H1 (cell line): ENCODE results near the gene MBD3L2B. TPM values are rescaled to one million over a fixed set of nuclear protein-coding genes. Genes with fewer than 3 reads are reported as not detected.

Experiments used
- CTCF ChIA-PET: fragments of 300-600 bp; sonication (Branson Sonifier 250); formaldehyde crosslinking; loops from one replicate; lab custom pipeline; 2021; ENCODE audit not compliant: partially characterized antibody; lab: Charles Lee
- POLR2A ChIA-PET: fragments of 300-600 bp; sonication (Branson Sonifier 250); formaldehyde crosslinking; loops from one replicate; lab custom pipeline; 2021; ENCODE audit warnings: inconsistent platforms; ENCODE audit not compliant: partially characterized antibody; lab: Charles Lee
- DNase-seq, 2 experiments: peaks; one replicate each; pipeline versions ENCODE4 v3.0.0 to v3.0.0-alpha.2; 2010 to 2022; ENCODE audit warnings: low spot score in 2 of 2, low read depth in 1 of 2, mixed read lengths in 1 of 2
- FAIRE-seq: peaks from 2 replicates; lab custom pipeline; 2011; peaks lifted over from hg19 to GRCh38; lab: Jason Lieb, UNC
- H2AFZ ChIP-seq: 2 replicates; pipeline ENCODE4 v1.8.1; 2012; ENCODE audit warnings: low read length, inconsistent platforms
- H2AK5ac ChIP-seq: 2 replicates; pipeline ENCODE4 v1.6.1; 2013; ENCODE audit warnings: low read depth, low read length
- H2BK120ac ChIP-seq: replicated peaks from 2 replicates; pipeline ENCODE3; 2013; ENCODE audit warnings: low read depth, low read length, inconsistent platforms
- H2BK12ac ChIP-seq: 2 replicates; pipeline ENCODE4 v1.6.1; 2013; ENCODE audit warnings: low read depth, low read length
- H2BK15ac ChIP-seq: 2 replicates; pipeline ENCODE4 v1.6.1; 2013; ENCODE audit warnings: low read length
- H2BK20ac ChIP-seq: 2 replicates; pipeline ENCODE4 v1.6.1; 2013; ENCODE audit warnings: low read length
- H2BK5ac ChIP-seq: 2 replicates; pipeline ENCODE4 v1.6.1; 2013; ENCODE audit warnings: low read depth, low read length
- H3K14ac ChIP-seq: 2 replicates; pipeline ENCODE4 v1.6.1; 2013; ENCODE audit warnings: inconsistent platforms; ENCODE audit not compliant: insufficient read length
- H3K18ac ChIP-seq: 2 replicates; pipeline ENCODE4 v1.6.1; 2013; ENCODE audit warnings: low read length; ENCODE audit errors: extremely low read depth
- H3K23ac ChIP-seq: 2 replicates; pipeline ENCODE4 v1.6.1; 2013; ENCODE audit warnings: inconsistent platforms; ENCODE audit not compliant: insufficient read length
- H3K23me2 ChIP-seq: 2 replicates; pipeline ENCODE4 v1.6.1; 2013; ENCODE audit warnings: low read depth, low read length
- H3K27ac ChIP-seq: 2 replicates; pipeline ENCODE4 v1.6.1; 2011; ENCODE audit warnings: low read depth, low read length, inconsistent platforms
- H3K27me3 ChIP-seq, 4 experiments: replicated peaks in 1 of 4; 1 replicate in 1 of 4; 2 replicates in 3 of 4; pipeline versions ENCODE4 v1.6.1 to v1.8.1; 2011 to 2013; ENCODE audit warnings: low read length in 3 of 4, mild to moderate bottlenecking in 3 of 4, inconsistent platforms in 2 of 4, mixed read lengths in 2 of 4, moderate library complexity in 1 of 4; ENCODE audit not compliant: control insufficient read depth in 3 of 4, insufficient read depth in 3 of 4; ENCODE audit errors: extremely low read depth in 1 of 4
- H3K36me3 ChIP-seq, 4 experiments: 2 replicates each; pipeline versions ENCODE4 v1.6.1 to v1.8.1; 2011 to 2013; ENCODE audit warnings: mild to moderate bottlenecking in 4 of 4, low read length in 3 of 4, moderate library complexity in 2 of 4, control low read depth in 1 of 4, inconsistent platforms in 1 of 4; ENCODE audit not compliant: insufficient read depth in 4 of 4, control insufficient read depth in 2 of 4
- H3K4ac ChIP-seq: replicated peaks from 2 replicates; pipeline ENCODE3; 2013; ENCODE audit warnings: low read length, low read depth, mixed read lengths, inconsistent platforms; ENCODE audit not compliant: insufficient read length
- H3K4me1 ChIP-seq, 4 experiments: replicated peaks in 1 of 4; 1 replicate in 1 of 4; 2 replicates in 3 of 4; pipeline versions ENCODE4 v1.6.1 to v1.8.1; 2011 to 2013; ENCODE audit warnings: low read length in 3 of 4, inconsistent platforms in 2 of 4, mixed read lengths in 1 of 4; ENCODE audit not compliant: insufficient read depth in 4 of 4, control insufficient read depth in 3 of 4
- H3K4me2 ChIP-seq, 2 experiments: 2 replicates each; pipeline versions ENCODE4 v1.6.1 to v1.8.1; 2011 to 2013; ENCODE audit warnings: low read depth in 2 of 2, low read length in 2 of 2, control low read depth in 1 of 2, inconsistent platforms in 1 of 2, mild to moderate bottlenecking in 1 of 2; ENCODE audit not compliant: insufficient read depth in 1 of 2
- H3K4me3 ChIP-seq, 4 experiments: fragments of 200-600, 300-600 bp in 1 of 4; sonication (generic), shearing (Covaris generic), sonication (Bioruptor Twin) in 1 of 4; 2 replicates each; pipeline versions ENCODE4 v1.5.1 to v1.8.1; 2011 to 2016; ENCODE audit warnings: low read length in 4 of 4, low read depth in 3 of 4, control low read depth in 2 of 4, inconsistent platforms in 2 of 4, mild to moderate bottlenecking in 2 of 4, mixed read lengths in 1 of 4, moderate library complexity in 1 of 4; ENCODE audit not compliant: insufficient read depth in 2 of 4; ENCODE audit errors: extremely low read depth in 1 of 4
- H3K56ac ChIP-seq: replicated peaks from 2 replicates; pipeline ENCODE3; 2013; ENCODE audit warnings: low read depth, mild to moderate bottlenecking, mixed read lengths, low read length, inconsistent platforms; ENCODE audit not compliant: insufficient read length
- H3K79me1 ChIP-seq: 2 replicates; pipeline ENCODE4 v1.6.1; 2013; ENCODE audit warnings: low read depth, low read length, control low read depth
- H3K79me2 ChIP-seq, 2 experiments: 2 replicates each; pipeline versions ENCODE4 v1.6.1 to v1.8.1; 2012 to 2013; ENCODE audit warnings: low read length in 2 of 2, mild to moderate bottlenecking in 2 of 2, inconsistent platforms in 1 of 2; ENCODE audit not compliant: insufficient read depth in 2 of 2, control insufficient read depth in 1 of 2
- H3K9ac ChIP-seq, 4 experiments: replicated peaks in 1 of 4; 1 replicate in 1 of 4; 2 replicates in 3 of 4; pipeline versions ENCODE4 v1.6.1 to v1.8.1; 2011 to 2013; ENCODE audit warnings: low read depth in 3 of 4, low read length in 3 of 4, control low read depth in 2 of 4, mild to moderate bottlenecking in 2 of 4, moderate library complexity in 2 of 4, inconsistent platforms in 1 of 4; ENCODE audit errors: extremely low read depth in 1 of 4
- H3K9me3 ChIP-seq, 2 experiments: 2 replicates each; pipeline versions ENCODE4 v1.6.1 to v1.8.1; 2012 to 2013; ENCODE audit warnings: mild to moderate bottlenecking in 2 of 2, moderate library complexity in 2 of 2, control low read depth in 1 of 2, inconsistent platforms in 1 of 2, low read depth in 1 of 2, low read length in 1 of 2, mixed read lengths in 1 of 2; ENCODE audit not compliant: insufficient read depth in 2 of 2
- H4K20me1 ChIP-seq, 2 experiments: replicated peaks in 1 of 2; 2 replicates each; pipeline versions ENCODE3 to v1.8.1; 2011 to 2013; ENCODE audit warnings: inconsistent platforms in 2 of 2, low read length in 2 of 2, mild to moderate bottlenecking in 1 of 2; ENCODE audit not compliant: insufficient read depth in 2 of 2, control insufficient read depth in 1 of 2
- H4K5ac ChIP-seq: 2 replicates; pipeline ENCODE4 v1.6.1; 2013; ENCODE audit warnings: low read length, low read depth, mixed read lengths, inconsistent platforms; ENCODE audit not compliant: insufficient read length
- H4K8ac ChIP-seq: 2 replicates; pipeline ENCODE4 v1.8.0; 2013; ENCODE audit warnings: mild to moderate bottlenecking, moderate library complexity, low read length, inconsistent platforms; ENCODE audit not compliant: insufficient read depth; ENCODE audit errors: extremely low read depth
- H4K91ac ChIP-seq: replicated peaks from 2 replicates; pipeline ENCODE3; 2013; ENCODE audit warnings: low read length, mixed read lengths, inconsistent platforms; ENCODE audit not compliant: insufficient read length
- BCL11A ChIP-seq, 2 experiments: IDR thresholded peaks; one replicate each; pipeline ENCODE4 v1.6.1; 2011; ENCODE audit warnings: low read depth in 2 of 2, low read length in 2 of 2, mild to moderate bottlenecking in 2 of 2
- CHD2 ChIP-seq: IDR thresholded peaks from 2 replicates; pipeline ENCODE4 v1.6.1; 2012; ENCODE audit warnings: low read length, improper control_type of control experiment
- FOSL1 ChIP-seq: IDR thresholded peaks from 2 replicates; pipeline ENCODE4 v1.6.1; 2011; ENCODE audit warnings: mild to moderate bottlenecking, low read depth, low read length, moderate library complexity; ENCODE audit not compliant: insufficient read depth
- HDAC2 ChIP-seq, 2 experiments: fragments of 300-600 bp in 1 of 2; sonication (generic) in 1 of 2; IDR thresholded peaks; 2 replicates each; pipeline ENCODE4 v1.6.1; 2011 to 2012; ENCODE audit warnings: low read depth in 2 of 2, low read length in 2 of 2, mild to moderate bottlenecking in 2 of 2, moderate library complexity in 2 of 2, borderline replicate concordance in 1 of 2, inconsistent platforms in 1 of 2
- HDAC6 ChIP-seq: IDR thresholded peaks from one replicate; pipeline ENCODE4 v1.7.1; 2012; ENCODE audit warnings: low read depth, mild to moderate bottlenecking, inconsistent platforms, low read length, moderate library complexity
- RNF2 ChIP-seq: fragments of 200-900, 300-1000 bp; sonication (generic); IDR thresholded peaks from 2 replicates; pipeline ENCODE4 v1.7.1; 2016; ENCODE audit warnings: borderline replicate concordance, low read depth, mild to moderate bottlenecking, antibody characterized with exemption, low read length; ENCODE audit not compliant: poor library complexity, severe bottlenecking; ENCODE audit errors: missing control alignments
- TAF7 ChIP-seq: optimal IDR thresholded peaks from 2 replicates; pipeline ENCODE3; 2011; ENCODE audit warnings: low read depth, mild to moderate bottlenecking, inconsistent platforms, low read length, moderate library complexity, borderline replicate concordance
- TEAD4 ChIP-seq: IDR thresholded peaks from 2 replicates; pipeline ENCODE4 v1.6.1; 2012; ENCODE audit warnings: low read depth, low read length, inconsistent platforms, mixed read lengths
- ZNF274 ChIP-seq: IDR thresholded peaks from 2 replicates; pipeline ENCODE4 v1.7.0; 2012; ENCODE audit warnings: low read length, borderline replicate concordance; ENCODE audit errors: extremely low read depth
- WGBS, 2 experiments: shearing (Covaris generic) in 1 of 2; methylation state at CpG; one replicate each; pipeline versions ENCODE4 v1.1.6 to v1.1.7; 2013 to 2015; ENCODE audit warnings: low lambda C conversion rate in 2 of 2, mixed read lengths in 2 of 2, inconsistent platforms in 1 of 2, low coverage in 1 of 2, missing lambda C conversion rate in 1 of 2; ENCODE audit not compliant: insufficient replicate concordance in 2 of 2, insufficient coverage in 1 of 2, insufficient read length in 1 of 2; ENCODE audit errors: extremely low coverage in 1 of 2, missing lambda C conversion rate in 1 of 2; 5-methylcytosine and 5-hydroxymethylcytosine counted together
- polyA plus RNA-seq, 7 experiments: library from polyadenylated mRNA; depleted of rRNA in 3 of 7; stranded (reverse) in 5 of 7; unstranded in 2 of 7; fragments of >200 nt in 5 of 7; fragments of 200-250 nt in 2 of 7; gene quantifications; 1 replicate in 5 of 7; 2 replicates in 1 of 7; 4 replicates in 1 of 7; pipeline versions ENCODE4 v1.2.1 to v1.2.3, GENCODE V29; 2011 to 2013; ENCODE audit warnings: missing spikeins in 2 of 7, mixed read lengths in 2 of 7
- total RNA-seq: library from RNA; stranded (reverse); fragmentation: NEBNext Ultra II Directional; extraction: Animal tissue kit (Norgen Biotek cat#: 25700); gene quantifications from 2 replicates; pipeline ENCODE4 v1.2.1, GENCODE V29; 2021

MBD3L2B gene
- total and polyA plus RNA-seq, 2 of the 8 experiments (the other 6 are each of a cell fraction or from before 2014, with no cell fraction given) = not detected

DNA sequence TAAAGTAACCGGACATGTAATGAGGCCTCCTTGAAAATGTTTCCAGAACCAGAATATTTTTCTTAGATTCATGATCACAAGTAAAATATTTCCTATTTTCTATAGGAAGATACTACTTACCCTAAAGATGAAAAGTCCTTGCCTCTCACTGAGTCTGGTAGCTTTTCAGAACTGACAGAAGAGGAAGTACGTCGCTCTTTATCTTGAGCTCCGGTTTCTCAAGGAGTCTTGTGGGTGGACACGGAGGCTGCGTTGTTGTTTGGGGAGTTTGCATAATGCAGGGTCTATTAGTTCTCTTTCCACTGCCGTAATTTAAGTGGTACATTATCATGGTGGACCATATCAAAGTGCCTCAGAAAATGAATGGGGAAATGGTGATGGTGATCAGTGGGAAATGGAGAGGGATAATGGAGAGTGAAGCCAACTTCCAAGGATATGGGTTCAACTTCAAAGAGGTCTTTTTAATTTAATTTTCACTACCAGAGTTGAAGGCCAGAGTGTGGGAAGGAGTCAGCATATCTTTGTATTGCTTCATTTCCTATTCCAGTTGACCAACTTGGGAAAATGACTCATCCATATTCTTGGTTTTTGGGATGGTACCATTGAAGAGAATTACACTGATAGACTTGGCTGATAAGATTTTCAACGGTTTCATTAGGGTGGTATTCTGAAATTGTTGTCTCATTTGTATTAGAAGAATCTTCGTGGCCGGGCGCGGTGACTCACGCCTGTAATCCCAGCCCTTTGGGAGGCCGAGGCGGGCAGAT, 23.4 kb downstream of the MBD3L2B start:
- no peak overlapping the region for H2BK12ac ChIP-seq
- H2BK120ac ChIP-seq = no peak overlapping the region
- no peaks in the 10 kb centered on the region for H3K79me2 ChIP-seq
- CTCF ChIA-PET = no interaction called here
- H2AK5ac ChIP-seq = no peak overlapping the region
- FAIRE-seq (no peak), DNase-seq (no peak)
- H3K23ac ChIP-seq = no peak overlapping the region
- peaks cover 58 to 88% of the 10 kb centered on the region in 2 experiments for H3K9me3 ChIP-seq
- no peak overlapping the region for H3K4me2 ChIP-seq
- H4K91ac ChIP-seq = no peak overlapping the region
- H2BK15ac ChIP-seq = no peak overlapping the region
- H3K79me1 ChIP-seq = no peaks in the 10 kb centered on the region
- H3K36me3 ChIP-seq = no peaks in the 10 kb centered on the region; a peak in 2 of 8 replicates
- peaks cover 0 to 4% of the 10 kb centered on the region in 2 experiments for H4K20me1 ChIP-seq
- no peak overlapping the region for H3K18ac ChIP-seq
- TF ChIP-seq HDAC2 (IDR thresholded peaks at IDR 0.05; ENCODE audit: borderline replicate concordance in 1 of 2, low read depth in 2 of 2, low read length in 2 of 2) (no peak), RNF2 (no peak), TAF7 (no peak), ZNF274 (no peak), BCL11A (IDR thresholded peaks at IDR 0.05; ENCODE audit: low read depth in 2 of 2, low read length in 2 of 2) (no peak), TEAD4 (no peak), FOSL1 (no peak), HDAC6 (no peak), CHD2 (no peak)
- no peak overlapping the region for H3K14ac ChIP-seq
- H3K4ac ChIP-seq = no peak overlapping the region
- 87% methylated on average over 15 of the region's 15 CpGs; no CpG with 5 or more reads in 1 of the 2 experiments for WGBS, 2 experiments
- no peak overlapping the region for H2BK20ac ChIP-seq
- H3K27me3 ChIP-seq = no peaks in the 10 kb centered on the region
- no peak overlapping the region for H2AFZ ChIP-seq
- H3K9ac ChIP-seq = no peak overlapping the region
- peaks cover 8% of the 10 kb centered on the region; the same call in 1 of the 2 replicates for H3K23me2 ChIP-seq
- H3K27ac ChIP-seq = no peak overlapping the region
- no peak overlapping the region for H3K56ac ChIP-seq
- POLR2A ChIA-PET = no interaction called here
- no peaks in the 10 kb centered on the region for H3K4me1 ChIP-seq
- no peak overlapping the region for H4K8ac ChIP-seq
- no peak overlapping the region for H2BK5ac ChIP-seq
- H4K5ac ChIP-seq = no peak overlapping the region
- no peak overlapping the region for H3K4me3 ChIP-seq
